ENCODE data around the gene TSTD2. TPM values are rescaled to one million over a fixed set of nuclear protein-coding genes. Genes with fewer than 3 reads are reported as not detected.

TSTD2 gene
- total RNA-seq, 3 donors from 2014 or later, result 18.8 to 28.2 (median 26.6) TPM

GRCh38 chr9:97640325-97640724 is 7.2 kb upstream of the TSTD2 start:
- TF ChIP-seq CTCF (IDR thresholded peaks at IDR 0.05), result no peak
- ATAC-seq, result no peak
- intact Hi-C loops (cut with DNase I, micrococcal nuclease), result no loop called here

GRCh38 chr9:97638666-97639065 is 5.5 kb upstream of the TSTD2 start:
- Histone ChIP-seq H3K36me3 (ENCODE audit: low read depth) (no peaks in the 10 kb centered on the region), H3K9me3 (no peaks in the 10 kb centered on the region), H3K4me1 (ENCODE audit: low read depth) (peaks cover 18% of the 10 kb centered on the region), H3K4me3 (no peak overlapping the region)
- intact Hi-C loops (cut with DNase I, micrococcal nuclease), result no loop called here
- no peak for TF ChIP-seq CTCF (IDR thresholded peaks at IDR 0.05)
- ATAC-seq (no peak), DNase-seq (no peak)

More at GRCh38 chr9:97640325-97640724, 7.2 kb upstream of the TSTD2 start:
- no peaks in the 10 kb centered on the region for H3K9me3 ChIP-seq
- DNase-seq, result no peak
- no peak overlapping the region for H3K4me3 ChIP-seq
- H3K4me1 ChIP-seq (ENCODE audit: low read depth), result peaks cover 7% of the 10 kb centered on the region
- no peaks in the 10 kb centered on the region for H3K36me3 ChIP-seq (ENCODE audit: low read depth)

GRCh38 chr9:97636903-97637302 is 3.7 kb upstream of the TSTD2 start:
- TF ChIP-seq CTCF (IDR thresholded peaks at IDR 0.05), result no peak
- intact Hi-C loops (cut with DNase I, micrococcal nuclease), result no loop called here
- Histone ChIP-seq H3K4me1 (ENCODE audit: low read depth) (peaks cover 22% of the 10 kb centered on the region), H3K36me3 (ENCODE audit: low read depth) (no peaks in the 10 kb centered on the region), H3K9me3 (no peaks in the 10 kb centered on the region), H3K4me3 (no peak overlapping the region)
- DNase-seq (no peak), ATAC-seq (no peak)

- peaks cover 29% of the 10 kb centered on the region for H3K4me1 ChIP-seq (ENCODE audit: low read depth)
- no peak overlapping the region for H3K4me3 ChIP-seq
- no peaks in the 10 kb centered on the region for H3K36me3 ChIP-seq (ENCODE audit: low read depth)
- no peak for ATAC-seq
- H3K9me3 ChIP-seq, result no peaks in the 10 kb centered on the region
- DNase-seq, result no peak
- intact Hi-C loops (cut with DNase I, micrococcal nuclease), result no loop called here
- TF ChIP-seq CTCF (IDR thresholded peaks at IDR 0.05), result no peak
Observed at GRCh38 chr9:97635026-97635425, 1.9 kb upstream of the TSTD2 start.

GRCh38 chr9:97633859-97634490 is 807 bp upstream of the TSTD2 start:
- no peak for DNase-seq
- Histone ChIP-seq H3K4me1 (ENCODE audit: low read depth) (peaks cover 29% of the 10 kb centered on the region), H3K4me3 (peak overlapping the region; percentile 92), H3K36me3 (ENCODE audit: low read depth) (no peaks in the 10 kb centered on the region), H3K9me3 (no peaks in the 10 kb centered on the region)
- intact Hi-C loops (cut with DNase I, micrococcal nuclease), result no loop called here
- no peak for TF ChIP-seq CTCF (IDR thresholded peaks at IDR 0.05)
- ATAC-seq, result peak; percentile 2

Measured in mucosa of descending colon (tissue), 3 donors.